Endothelial cell of umbilical vein (primary cell): ENCODE results near the gene ZNF827.

Experiments
- MYC ChIP-seq: IDR thresholded peaks from one replicate; pipeline ENCODE4 v1.6.1; 2011; ENCODE audit warnings: mild to moderate bottlenecking, low read depth, low read length
- TF ChIP-seq, protein P1 (sequence below), 2 donors: IDR thresholded peaks; 1 replicate in 1 of 2; 2 replicates in 1 of 2; pipeline ENCODE4 v1.5.1; 2011; ENCODE audit warnings: low read length in 2 of 2, mild to moderate bottlenecking in 2 of 2, moderate library complexity in 2 of 2, control low read depth in 1 of 2, inconsistent platforms in 1 of 2, low read depth in 1 of 2; ENCODE audit not compliant: insufficient read depth in 1 of 2; ENCODE audit errors: extremely low read depth in 1 of 2

DNA sequence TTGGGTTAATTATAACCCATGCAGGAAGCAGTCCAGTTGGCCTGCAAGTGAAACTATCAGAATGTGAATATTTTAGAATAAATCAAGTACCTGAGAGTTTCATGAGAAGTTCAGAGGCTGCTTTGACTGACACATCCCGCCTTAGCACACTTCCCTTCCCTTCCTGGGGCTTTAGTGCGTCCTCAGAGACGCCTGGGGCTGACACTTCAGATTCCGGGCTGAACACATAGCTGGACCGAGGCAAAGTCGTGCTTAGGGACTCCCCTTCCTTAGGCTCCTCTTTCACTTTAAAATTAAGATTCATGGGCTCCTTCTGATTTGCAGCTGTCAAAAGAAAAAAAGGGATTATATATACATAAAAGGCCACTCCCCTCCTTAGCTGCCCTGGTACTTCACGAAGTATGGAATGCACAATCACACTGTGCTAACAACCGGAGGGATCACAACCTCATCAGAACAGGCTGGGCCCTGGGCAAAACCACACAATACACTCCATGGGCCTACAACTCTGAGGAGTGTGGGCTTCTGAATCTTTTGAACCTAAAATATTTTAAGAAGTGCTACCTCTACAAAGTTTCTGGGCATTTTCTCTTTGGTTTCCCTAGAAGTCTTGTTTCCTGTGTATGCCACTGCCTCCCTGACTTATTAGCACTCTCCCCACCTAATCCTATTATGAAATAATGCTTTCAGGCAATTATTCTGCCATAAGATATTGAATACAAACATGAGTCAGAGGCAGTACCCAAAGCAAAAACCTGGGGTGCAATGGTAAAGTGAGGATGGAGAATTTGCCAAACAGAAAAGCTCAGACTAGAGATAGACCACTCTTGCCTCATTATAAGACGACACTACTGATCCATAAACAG lies 68.2 kb downstream of the ZNF827 start:
- no peak for TF ChIP-seq MYC
- TF ChIP-seq, protein P1, sequence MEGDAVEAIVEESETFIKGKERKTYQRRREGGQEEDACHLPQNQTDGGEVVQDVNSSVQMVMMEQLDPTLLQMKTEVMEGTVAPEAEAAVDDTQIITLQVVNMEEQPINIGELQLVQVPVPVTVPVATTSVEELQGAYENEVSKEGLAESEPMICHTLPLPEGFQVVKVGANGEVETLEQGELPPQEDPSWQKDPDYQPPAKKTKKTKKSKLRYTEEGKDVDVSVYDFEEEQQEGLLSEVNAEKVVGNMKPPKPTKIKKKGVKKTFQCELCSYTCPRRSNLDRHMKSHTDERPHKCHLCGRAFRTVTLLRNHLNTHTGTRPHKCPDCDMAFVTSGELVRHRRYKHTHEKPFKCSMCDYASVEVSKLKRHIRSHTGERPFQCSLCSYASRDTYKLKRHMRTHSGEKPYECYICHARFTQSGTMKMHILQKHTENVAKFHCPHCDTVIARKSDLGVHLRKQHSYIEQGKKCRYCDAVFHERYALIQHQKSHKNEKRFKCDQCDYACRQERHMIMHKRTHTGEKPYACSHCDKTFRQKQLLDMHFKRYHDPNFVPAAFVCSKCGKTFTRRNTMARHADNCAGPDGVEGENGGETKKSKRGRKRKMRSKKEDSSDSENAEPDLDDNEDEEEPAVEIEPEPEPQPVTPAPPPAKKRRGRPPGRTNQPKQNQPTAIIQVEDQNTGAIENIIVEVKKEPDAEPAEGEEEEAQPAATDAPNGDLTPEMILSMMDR (IDR thresholded peaks at IDR 0.05; ENCODE audit: extremely low read depth in 1 of 2, insufficient read depth in 1 of 2, low read depth in 1 of 2, low read length in 2 of 2) = no peak
